Gastroesophageal sphincter (tissue), 3 donors: Measurements from ENCODE around the gene XPO6.

ENCODE experiments used
- CTCF ChIP-seq, 4 experiments: fragments of 200-600 bp in 2 of 4; fragments of 450-650 bp in 2 of 4; sonication (generic) in 1 of 4; IDR thresholded peaks; one replicate each; pipeline ENCODE4 v1.5.1; 2017 to 2019; ENCODE audit warnings: antibody characterized with exemption in 4 of 4, mild to moderate bottlenecking in 2 of 4, moderate library complexity in 2 of 4
- POLR2A ChIP-seq, 2 donors: fragments of 450-650 bp; IDR thresholded peaks; one replicate each; pipeline ENCODE4 v1.6.1; 2017; ENCODE audit warnings: antibody characterized with exemption in 2 of 2, mild to moderate bottlenecking in 2 of 2, moderate library complexity in 1 of 2
- POLR2AphosphoS5 ChIP-seq: sonication (generic); formaldehyde crosslinking; IDR thresholded peaks from one replicate; pipeline ENCODE4 v1.6.1; 2017; ENCODE audit warnings: antibody characterized with exemption

GRCh38 chr16:28204622-28205021 lies 7.1 kb downstream of the XPO6 start:
- TF ChIP-seq CTCF (IDR thresholded peaks at IDR 0.05) (no peak), POLR2AphosphoS5 (no peak), POLR2A (IDR thresholded peaks at IDR 0.05) (no peak)
